HG03432 (cell line): ENCODE measurements around the gene SCYL1.

Experiments used
- ATAC-seq: cut with Tn5 transposase; IDR thresholded peaks from one replicate; pipeline ENCODE4 v1.9.1; 2021; ENCODE audit warnings: mild to moderate bottlenecking, moderate library complexity; ENCODE audit not compliant: unreplicated experiment

SCYL1 gene

GRCh38 chr11:65532388-65533064 lies 7.6 kb downstream of the SCYL1 start:
- no peak for ATAC-seq

GRCh38 chr11:65535102-65535501 lies 10.2 kb downstream of the SCYL1 start:
- ATAC-seq = no peak

- ATAC-seq = no peak
Observed at GRCh38 chr11:65536412-65537295, 11.8 kb downstream of the SCYL1 start.

GRCh38 chr11:65537296-65537597 lies 12.4 kb downstream of the SCYL1 start:
- ATAC-seq = no peak

GRCh38 chr11:65537620-65538231 lies 12.8 kb downstream of the SCYL1 start:
- no peak for ATAC-seq

- ATAC-seq = no peak
Observed at GRCh38 chr11:65538232-65538914, 13.5 kb downstream of the SCYL1 start.

- ATAC-seq = no peak
Observed at GRCh38 chr11:65538915-65539743, 14.2 kb downstream of the SCYL1 start.

GRCh38 chr11:65539744-65540289 lies 14.9 kb downstream of the SCYL1 start:
- peak; percentile 53 for ATAC-seq

GRCh38 chr11:65540290-65541092 lies 15.6 kb downstream of the SCYL1 start:
- peak; percentile 74 for ATAC-seq

- no peak for ATAC-seq
Observed at GRCh38 chr11:65541093-65541982, 16.5 kb downstream of the SCYL1 start.

- ATAC-seq = no peak
Observed at GRCh38 chr11:65542738-65543390, 18.0 kb downstream of the SCYL1 start.

- no peak for ATAC-seq
Observed at GRCh38 chr11:65545853-65546216, 21.0 kb downstream of the SCYL1 start.

- ATAC-seq = peak; percentile 79
Observed at GRCh38 chr11:65546217-65546958, 21.5 kb downstream of the SCYL1 start.

- no peak for ATAC-seq
Observed at GRCh38 chr11:65547446-65548125, 22.7 kb downstream of the SCYL1 start.

- no peak for ATAC-seq
Observed at GRCh38 chr11:65548395-65548794, 23.5 kb downstream of the SCYL1 start.

GRCh38 chr11:65549096-65549495 lies 24.2 kb downstream of the SCYL1 start:
- ATAC-seq = no peak
